H1 (cell line): ENCODE results near the gene IRX4. TPM values are rescaled to one million over a fixed set of nuclear protein-coding genes. Genes with fewer than 3 reads are reported as not detected.

Experiments
- CTCF ChIA-PET: fragments of 300-600 bp; sonication (Branson Sonifier 250); formaldehyde crosslinking; loops from one replicate; lab custom pipeline; 2021; ENCODE audit not compliant: partially characterized antibody; lab: Charles Lee
- POLR2A ChIA-PET: fragments of 300-600 bp; sonication (Branson Sonifier 250); formaldehyde crosslinking; loops from one replicate; lab custom pipeline; 2021; ENCODE audit warnings: inconsistent platforms; ENCODE audit not compliant: partially characterized antibody; lab: Charles Lee
- DNase-seq, 2 experiments: peaks; one replicate each; pipeline versions ENCODE4 v3.0.0 to v3.0.0-alpha.2; 2010 to 2022; ENCODE audit warnings: low spot score in 2 of 2, low read depth in 1 of 2, mixed read lengths in 1 of 2
- FAIRE-seq: peaks from 2 replicates; lab custom pipeline; 2011; peaks lifted over from hg19 to GRCh38; lab: Jason Lieb, UNC
- H2AFZ ChIP-seq: 2 replicates; pipeline ENCODE4 v1.8.1; 2012; ENCODE audit warnings: low read length, inconsistent platforms
- H2AK5ac ChIP-seq: 2 replicates; pipeline ENCODE4 v1.6.1; 2013; ENCODE audit warnings: low read depth, low read length
- H2BK120ac ChIP-seq: replicated peaks from 2 replicates; pipeline ENCODE3; 2013; ENCODE audit warnings: low read depth, low read length, inconsistent platforms
- H2BK12ac ChIP-seq: 2 replicates; pipeline ENCODE4 v1.6.1; 2013; ENCODE audit warnings: low read depth, low read length
- H2BK15ac ChIP-seq: 2 replicates; pipeline ENCODE4 v1.6.1; 2013; ENCODE audit warnings: low read length
- H2BK20ac ChIP-seq: 2 replicates; pipeline ENCODE4 v1.6.1; 2013; ENCODE audit warnings: low read length
- H2BK5ac ChIP-seq: 2 replicates; pipeline ENCODE4 v1.6.1; 2013; ENCODE audit warnings: low read depth, low read length
- H3K14ac ChIP-seq: 2 replicates; pipeline ENCODE4 v1.6.1; 2013; ENCODE audit warnings: inconsistent platforms; ENCODE audit not compliant: insufficient read length
- H3K18ac ChIP-seq: 2 replicates; pipeline ENCODE4 v1.6.1; 2013; ENCODE audit warnings: low read length; ENCODE audit errors: extremely low read depth
- H3K23ac ChIP-seq: 2 replicates; pipeline ENCODE4 v1.6.1; 2013; ENCODE audit warnings: inconsistent platforms; ENCODE audit not compliant: insufficient read length
- H3K23me2 ChIP-seq: 2 replicates; pipeline ENCODE4 v1.6.1; 2013; ENCODE audit warnings: low read depth, low read length
- H3K27ac ChIP-seq: 2 replicates; pipeline ENCODE4 v1.6.1; 2011; ENCODE audit warnings: low read depth, low read length, inconsistent platforms
- H3K27me3 ChIP-seq, 4 experiments: replicated peaks in 1 of 4; 1 replicate in 1 of 4; 2 replicates in 3 of 4; pipeline versions ENCODE4 v1.6.1 to v1.8.1; 2011 to 2013; ENCODE audit warnings: low read length in 3 of 4, mild to moderate bottlenecking in 3 of 4, inconsistent platforms in 2 of 4, mixed read lengths in 2 of 4, moderate library complexity in 1 of 4; ENCODE audit not compliant: control insufficient read depth in 3 of 4, insufficient read depth in 3 of 4; ENCODE audit errors: extremely low read depth in 1 of 4
- H3K36me3 ChIP-seq, 4 experiments: 2 replicates each; pipeline versions ENCODE4 v1.6.1 to v1.8.1; 2011 to 2013; ENCODE audit warnings: mild to moderate bottlenecking in 4 of 4, low read length in 3 of 4, moderate library complexity in 2 of 4, control low read depth in 1 of 4, inconsistent platforms in 1 of 4; ENCODE audit not compliant: insufficient read depth in 4 of 4, control insufficient read depth in 2 of 4
- H3K4ac ChIP-seq: replicated peaks from 2 replicates; pipeline ENCODE3; 2013; ENCODE audit warnings: low read length, low read depth, mixed read lengths, inconsistent platforms; ENCODE audit not compliant: insufficient read length
- H3K4me1 ChIP-seq, 4 experiments: replicated peaks in 1 of 4; 1 replicate in 1 of 4; 2 replicates in 3 of 4; pipeline versions ENCODE4 v1.6.1 to v1.8.1; 2011 to 2013; ENCODE audit warnings: low read length in 3 of 4, inconsistent platforms in 2 of 4, mixed read lengths in 1 of 4; ENCODE audit not compliant: insufficient read depth in 4 of 4, control insufficient read depth in 3 of 4
- H3K4me2 ChIP-seq, 2 experiments: 2 replicates each; pipeline versions ENCODE4 v1.6.1 to v1.8.1; 2011 to 2013; ENCODE audit warnings: low read depth in 2 of 2, low read length in 2 of 2, control low read depth in 1 of 2, inconsistent platforms in 1 of 2, mild to moderate bottlenecking in 1 of 2; ENCODE audit not compliant: insufficient read depth in 1 of 2
- H3K4me3 ChIP-seq, 4 experiments: fragments of 200-600, 300-600 bp in 1 of 4; sonication (generic), shearing (Covaris generic), sonication (Bioruptor Twin) in 1 of 4; 2 replicates each; pipeline versions ENCODE4 v1.5.1 to v1.8.1; 2011 to 2016; ENCODE audit warnings: low read length in 4 of 4, low read depth in 3 of 4, control low read depth in 2 of 4, inconsistent platforms in 2 of 4, mild to moderate bottlenecking in 2 of 4, mixed read lengths in 1 of 4, moderate library complexity in 1 of 4; ENCODE audit not compliant: insufficient read depth in 2 of 4; ENCODE audit errors: extremely low read depth in 1 of 4
- H3K56ac ChIP-seq: replicated peaks from 2 replicates; pipeline ENCODE3; 2013; ENCODE audit warnings: low read depth, mild to moderate bottlenecking, mixed read lengths, low read length, inconsistent platforms; ENCODE audit not compliant: insufficient read length
- H3K79me1 ChIP-seq: 2 replicates; pipeline ENCODE4 v1.6.1; 2013; ENCODE audit warnings: low read depth, low read length, control low read depth
- H3K79me2 ChIP-seq, 2 experiments: 2 replicates each; pipeline versions ENCODE4 v1.6.1 to v1.8.1; 2012 to 2013; ENCODE audit warnings: low read length in 2 of 2, mild to moderate bottlenecking in 2 of 2, inconsistent platforms in 1 of 2; ENCODE audit not compliant: insufficient read depth in 2 of 2, control insufficient read depth in 1 of 2
- H3K9ac ChIP-seq, 4 experiments: replicated peaks in 1 of 4; 1 replicate in 1 of 4; 2 replicates in 3 of 4; pipeline versions ENCODE4 v1.6.1 to v1.8.1; 2011 to 2013; ENCODE audit warnings: low read depth in 3 of 4, low read length in 3 of 4, control low read depth in 2 of 4, mild to moderate bottlenecking in 2 of 4, moderate library complexity in 2 of 4, inconsistent platforms in 1 of 4; ENCODE audit errors: extremely low read depth in 1 of 4
- H3K9me3 ChIP-seq, 2 experiments: 2 replicates each; pipeline versions ENCODE4 v1.6.1 to v1.8.1; 2012 to 2013; ENCODE audit warnings: mild to moderate bottlenecking in 2 of 2, moderate library complexity in 2 of 2, control low read depth in 1 of 2, inconsistent platforms in 1 of 2, low read depth in 1 of 2, low read length in 1 of 2, mixed read lengths in 1 of 2; ENCODE audit not compliant: insufficient read depth in 2 of 2
- H4K20me1 ChIP-seq, 2 experiments: replicated peaks in 1 of 2; 2 replicates each; pipeline versions ENCODE3 to v1.8.1; 2011 to 2013; ENCODE audit warnings: inconsistent platforms in 2 of 2, low read length in 2 of 2, mild to moderate bottlenecking in 1 of 2; ENCODE audit not compliant: insufficient read depth in 2 of 2, control insufficient read depth in 1 of 2
- H4K5ac ChIP-seq: 2 replicates; pipeline ENCODE4 v1.6.1; 2013; ENCODE audit warnings: low read length, low read depth, mixed read lengths, inconsistent platforms; ENCODE audit not compliant: insufficient read length
- H4K8ac ChIP-seq: 2 replicates; pipeline ENCODE4 v1.8.0; 2013; ENCODE audit warnings: mild to moderate bottlenecking, moderate library complexity, low read length, inconsistent platforms; ENCODE audit not compliant: insufficient read depth; ENCODE audit errors: extremely low read depth
- H4K91ac ChIP-seq: replicated peaks from 2 replicates; pipeline ENCODE3; 2013; ENCODE audit warnings: low read length, mixed read lengths, inconsistent platforms; ENCODE audit not compliant: insufficient read length
- CBX8 ChIP-seq: fragments of 300-800, 300-1000 bp; sonication (generic); IDR thresholded peaks from 2 replicates; pipeline ENCODE4 v1.7.1; 2016; ENCODE audit warnings: low read depth, low read length, borderline replicate concordance
- SAP30 ChIP-seq: fragments of 300-600 bp; sonication (generic); IDR thresholded peaks from 2 replicates; pipeline ENCODE4 v1.7.1; 2012; ENCODE audit warnings: low read length, moderate library complexity, mild to moderate bottlenecking, inconsistent platforms; ENCODE audit not compliant: insufficient read depth, insufficient replicate concordance
- SRF ChIP-seq: IDR thresholded peaks from 2 replicates; pipeline ENCODE4 v1.6.1; 2011; ENCODE audit warnings: mild to moderate bottlenecking, low read depth, low read length, moderate library complexity
- WGBS, 2 experiments: shearing (Covaris generic) in 1 of 2; methylation state at CpG; one replicate each; pipeline versions ENCODE4 v1.1.6 to v1.1.7; 2013 to 2015; ENCODE audit warnings: low lambda C conversion rate in 2 of 2, mixed read lengths in 2 of 2, inconsistent platforms in 1 of 2, low coverage in 1 of 2, missing lambda C conversion rate in 1 of 2; ENCODE audit not compliant: insufficient replicate concordance in 2 of 2, insufficient coverage in 1 of 2, insufficient read length in 1 of 2; ENCODE audit errors: extremely low coverage in 1 of 2, missing lambda C conversion rate in 1 of 2; 5-methylcytosine and 5-hydroxymethylcytosine counted together
- polyA plus RNA-seq, 7 experiments: library from polyadenylated mRNA; depleted of rRNA in 3 of 7; stranded (reverse) in 5 of 7; unstranded in 2 of 7; fragments of >200 nt in 5 of 7; fragments of 200-250 nt in 2 of 7; gene quantifications; 1 replicate in 5 of 7; 2 replicates in 1 of 7; 4 replicates in 1 of 7; pipeline versions ENCODE4 v1.2.1 to v1.2.3, GENCODE V29; 2011 to 2013; ENCODE audit warnings: missing spikeins in 2 of 7, mixed read lengths in 2 of 7
- total RNA-seq: library from RNA; stranded (reverse); fragmentation: NEBNext Ultra II Directional; extraction: Animal tissue kit (Norgen Biotek cat#: 25700); gene quantifications from 2 replicates; pipeline ENCODE4 v1.2.1, GENCODE V29; 2021
- TF ChIP-seq, protein P1 (sequence below): IDR thresholded peaks from 2 replicates; pipeline ENCODE4 v1.6.1; 2012; ENCODE audit warnings: inconsistent platforms

Gene IRX4
- total and polyA plus RNA-seq, 2 of the 8 experiments (the other 6 are each of a cell fraction or from before 2014, with no cell fraction given), result 0.45 to 1.2 TPM

GRCh38 chr5:1909346-1909985 is 26.7 kb upstream of the IRX4 start:
- H3K23me2 ChIP-seq, result no peaks in the 10 kb centered on the region
- H3K79me2 ChIP-seq, result no peaks in the 10 kb centered on the region
- no peak overlapping the region for H2BK12ac ChIP-seq
- H3K9me3 ChIP-seq, result no peaks in the 10 kb centered on the region; a peak in 1 of 4 replicates
- H4K5ac ChIP-seq, result no peak overlapping the region
- no peak overlapping the region for H3K9ac ChIP-seq
- no peaks in the 10 kb centered on the region for H3K27me3 ChIP-seq
- WGBS, 2 experiments, result 90% methylated on average over 15 of the region's 15 CpGs; no CpG with 5 or more reads in 1 of the 2 experiments
- no peak overlapping the region for H3K18ac ChIP-seq
- ChIA-PET CTCF (no interaction called here), POLR2A (no interaction called here)
- H3K4ac ChIP-seq, result no peak overlapping the region
- H3K56ac ChIP-seq, result no peak overlapping the region
- no peak overlapping the region for H4K8ac ChIP-seq
- H4K91ac ChIP-seq, result no peak overlapping the region
- no peak overlapping the region for H2BK20ac ChIP-seq
- H3K4me2 ChIP-seq, result no peak overlapping the region
- H4K20me1 ChIP-seq, result no peaks in the 10 kb centered on the region
- H3K14ac ChIP-seq, result no peak overlapping the region
- no peak overlapping the region for H3K4me3 ChIP-seq
- no peaks in the 10 kb centered on the region for H3K36me3 ChIP-seq
- no peak overlapping the region for H2BK5ac ChIP-seq
- H2AK5ac ChIP-seq, result no peak overlapping the region
- no peaks in the 10 kb centered on the region for H3K4me1 ChIP-seq
- no peak overlapping the region for H3K27ac ChIP-seq
- FAIRE-seq (no peak), DNase-seq (no peak)
- no peak overlapping the region for H2BK120ac ChIP-seq
- H2AFZ ChIP-seq, result no peak overlapping the region
- H2BK15ac ChIP-seq, result no peak overlapping the region; the same call in 1 of the 2 replicates
- no peak overlapping the region for H3K23ac ChIP-seq
- H3K79me1 ChIP-seq, result no peaks in the 10 kb centered on the region
- TF ChIP-seq, protein P1, sequence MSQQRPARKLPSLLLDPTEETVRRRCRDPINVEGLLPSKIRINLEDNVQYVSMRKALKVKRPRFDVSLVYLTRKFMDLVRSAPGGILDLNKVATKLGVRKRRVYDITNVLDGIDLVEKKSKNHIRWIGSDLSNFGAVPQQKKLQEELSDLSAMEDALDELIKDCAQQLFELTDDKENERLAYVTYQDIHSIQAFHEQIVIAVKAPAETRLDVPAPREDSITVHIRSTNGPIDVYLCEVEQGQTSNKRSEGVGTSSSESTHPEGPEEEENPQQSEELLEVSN, result no peak
- TF ChIP-seq SRF (no peak), SAP30 (no peak), CBX8 (no peak)
